ENCODE measurements around the gene GLOD5.

Gene GLOD5

DNA sequence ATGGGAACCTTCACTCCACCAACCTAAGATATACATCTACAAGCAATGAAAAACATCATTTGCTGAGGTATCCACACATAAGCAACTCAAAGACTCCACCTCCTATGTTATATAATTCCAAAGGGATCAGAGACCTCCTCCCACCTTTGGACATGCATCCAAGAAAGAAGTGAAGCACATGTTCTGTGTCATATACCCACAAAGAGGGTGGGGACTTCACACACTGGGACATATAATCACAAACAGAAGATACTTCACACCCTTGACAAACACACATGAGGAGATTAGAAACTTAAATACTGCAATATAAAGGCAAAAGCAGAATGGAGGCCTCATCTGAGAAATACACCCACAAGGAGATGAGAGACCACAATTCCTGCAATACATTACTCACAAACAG, 39.6 kb upstream of the GLOD5 start:
- H2AFZ ChIP-seq (ENCODE audit: low read depth): no peak overlapping the region
- TF ChIP-seq, protein P1, sequence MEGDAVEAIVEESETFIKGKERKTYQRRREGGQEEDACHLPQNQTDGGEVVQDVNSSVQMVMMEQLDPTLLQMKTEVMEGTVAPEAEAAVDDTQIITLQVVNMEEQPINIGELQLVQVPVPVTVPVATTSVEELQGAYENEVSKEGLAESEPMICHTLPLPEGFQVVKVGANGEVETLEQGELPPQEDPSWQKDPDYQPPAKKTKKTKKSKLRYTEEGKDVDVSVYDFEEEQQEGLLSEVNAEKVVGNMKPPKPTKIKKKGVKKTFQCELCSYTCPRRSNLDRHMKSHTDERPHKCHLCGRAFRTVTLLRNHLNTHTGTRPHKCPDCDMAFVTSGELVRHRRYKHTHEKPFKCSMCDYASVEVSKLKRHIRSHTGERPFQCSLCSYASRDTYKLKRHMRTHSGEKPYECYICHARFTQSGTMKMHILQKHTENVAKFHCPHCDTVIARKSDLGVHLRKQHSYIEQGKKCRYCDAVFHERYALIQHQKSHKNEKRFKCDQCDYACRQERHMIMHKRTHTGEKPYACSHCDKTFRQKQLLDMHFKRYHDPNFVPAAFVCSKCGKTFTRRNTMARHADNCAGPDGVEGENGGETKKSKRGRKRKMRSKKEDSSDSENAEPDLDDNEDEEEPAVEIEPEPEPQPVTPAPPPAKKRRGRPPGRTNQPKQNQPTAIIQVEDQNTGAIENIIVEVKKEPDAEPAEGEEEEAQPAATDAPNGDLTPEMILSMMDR (conservative IDR thresholded peaks at IDR 0.05; ENCODE audit: low read depth, low read length): no peak
- no peaks in the 10 kb centered on the region for H3K79me2 ChIP-seq (ENCODE audit: insufficient read depth, low read depth)
- no peak overlapping the region for H3K9ac ChIP-seq
- H3K27me3 ChIP-seq (ENCODE audit: insufficient read depth, low read depth): no peaks in the 10 kb centered on the region
- H3K4me2 ChIP-seq: no peak overlapping the region
- no peaks in the 10 kb centered on the region for H3K36me3 ChIP-seq (ENCODE audit: insufficient read depth)
- no peaks in the 10 kb centered on the region for H4K20me1 ChIP-seq (ENCODE audit: insufficient read depth)
- no peak overlapping the region for H3K27ac ChIP-seq
- no peak overlapping the region for H3K4me3 ChIP-seq (IDR thresholded peaks at IDR 0.05; ENCODE audit: insufficient read depth, low read depth, low read length)
- no peaks in the 10 kb centered on the region for H3K4me1 ChIP-seq (ENCODE audit: low read depth, poor library complexity, severe bottlenecking)

DNA sequence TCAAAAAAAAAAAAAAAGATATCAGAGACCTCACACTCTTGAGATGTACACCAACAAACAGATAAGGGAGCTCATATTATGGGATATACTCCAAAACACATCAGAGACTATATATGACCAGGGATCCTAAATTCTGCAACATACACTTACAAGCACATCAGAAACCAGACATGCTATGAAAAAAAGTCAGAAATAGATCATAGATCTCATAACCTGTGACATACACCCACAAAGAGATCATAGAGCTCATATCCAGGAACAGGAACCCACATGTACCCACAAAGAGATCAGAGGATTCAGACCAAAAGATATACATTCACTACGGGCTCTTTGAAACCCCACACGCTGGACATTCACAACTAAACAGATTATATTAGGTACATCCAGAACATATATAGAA, 35.0 kb upstream of the GLOD5 start:
- Histone ChIP-seq H3K4me2 (no peak overlapping the region), H3K4me1 (ENCODE audit: low read depth, poor library complexity, severe bottlenecking) (no peaks in the 10 kb centered on the region), H4K20me1 (ENCODE audit: insufficient read depth) (no peaks in the 10 kb centered on the region), H3K79me2 (ENCODE audit: insufficient read depth, low read depth) (no peaks in the 10 kb centered on the region), H3K27me3 (ENCODE audit: insufficient read depth, low read depth) (no peaks in the 10 kb centered on the region), H2AFZ (ENCODE audit: low read depth) (no peak overlapping the region), H3K27ac (no peak overlapping the region), H3K9ac (no peak overlapping the region), H3K36me3 (ENCODE audit: insufficient read depth) (no peaks in the 10 kb centered on the region), H3K4me3 (IDR thresholded peaks at IDR 0.05; ENCODE audit: insufficient read depth, low read depth, low read length) (no peak overlapping the region)
- TF ChIP-seq, protein P1 (conservative IDR thresholded peaks at IDR 0.05; ENCODE audit: low read depth, low read length): no peak

DNA sequence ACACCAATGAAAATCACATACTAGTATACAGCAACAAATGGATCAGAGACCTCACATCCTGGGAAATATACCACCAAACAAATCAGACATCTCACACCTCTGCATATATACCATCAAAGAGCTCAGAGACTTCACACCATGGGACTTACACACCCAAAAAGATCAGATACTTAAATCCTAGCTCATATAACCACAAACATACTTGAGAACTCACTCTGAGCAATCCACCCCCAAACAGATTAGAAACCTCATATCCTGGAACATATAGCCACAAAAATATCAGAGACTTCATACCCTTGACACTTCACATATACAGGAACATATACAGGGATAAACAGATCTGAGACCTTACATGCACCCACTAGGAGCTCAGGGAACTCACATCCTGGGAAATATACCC, 32.9 kb upstream of the GLOD5 start:
- Histone ChIP-seq H3K27me3 (ENCODE audit: insufficient read depth, low read depth) (no peaks in the 10 kb centered on the region), H3K36me3 (ENCODE audit: insufficient read depth) (no peaks in the 10 kb centered on the region), H3K4me3 (IDR thresholded peaks at IDR 0.05; ENCODE audit: insufficient read depth, low read depth, low read length) (no peak overlapping the region), H3K27ac (no peak overlapping the region), H3K79me2 (ENCODE audit: insufficient read depth, low read depth) (no peaks in the 10 kb centered on the region), H2AFZ (ENCODE audit: low read depth) (no peak overlapping the region), H4K20me1 (ENCODE audit: insufficient read depth) (no peaks in the 10 kb centered on the region), H3K9ac (no peak overlapping the region), H3K4me2 (no peak overlapping the region), H3K4me1 (ENCODE audit: low read depth, poor library complexity, severe bottlenecking) (no peaks in the 10 kb centered on the region)
- TF ChIP-seq, protein P1 (conservative IDR thresholded peaks at IDR 0.05; ENCODE audit: low read depth, low read length): no peak

DNA sequence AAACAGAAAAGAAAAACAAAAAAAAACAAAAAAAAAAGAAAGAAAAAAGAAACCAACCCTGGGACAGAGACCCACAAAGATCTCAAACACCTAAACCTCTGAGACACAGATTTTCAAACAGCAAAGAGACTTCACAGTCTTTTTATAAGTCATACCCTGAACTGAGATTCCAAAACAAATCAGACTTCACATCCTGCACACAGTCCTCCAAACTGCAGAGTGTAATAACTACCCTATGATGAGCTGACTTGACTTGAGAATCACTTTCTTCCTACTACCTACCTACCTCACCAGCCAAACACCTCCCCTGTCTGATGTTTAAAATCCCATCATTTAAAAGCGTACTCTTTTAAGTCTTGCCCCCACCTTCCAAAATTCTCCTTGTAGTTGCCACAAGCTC, 25.2 kb upstream of the GLOD5 start:
- Histone ChIP-seq H2AFZ (ENCODE audit: low read depth) (peak overlapping the region; percentile 85), H3K79me2 (ENCODE audit: insufficient read depth, low read depth) (no peaks in the 10 kb centered on the region), H3K4me2 (peak overlapping the region; percentile 53; the same call in 1 of the 2 replicates), H3K4me3 (IDR thresholded peaks at IDR 0.05; ENCODE audit: insufficient read depth, low read depth, low read length) (no peak overlapping the region), H3K27me3 (ENCODE audit: insufficient read depth, low read depth) (no peaks in the 10 kb centered on the region), H3K4me1 (ENCODE audit: low read depth, poor library complexity, severe bottlenecking) (no peaks in the 10 kb centered on the region), H3K36me3 (ENCODE audit: insufficient read depth) (no peaks in the 10 kb centered on the region), H3K9ac (no peak overlapping the region), H3K27ac (no peak overlapping the region), H4K20me1 (ENCODE audit: insufficient read depth) (no peaks in the 10 kb centered on the region)
- TF ChIP-seq, protein P1 (conservative IDR thresholded peaks at IDR 0.05; ENCODE audit: low read depth, low read length): no peak

DNA sequence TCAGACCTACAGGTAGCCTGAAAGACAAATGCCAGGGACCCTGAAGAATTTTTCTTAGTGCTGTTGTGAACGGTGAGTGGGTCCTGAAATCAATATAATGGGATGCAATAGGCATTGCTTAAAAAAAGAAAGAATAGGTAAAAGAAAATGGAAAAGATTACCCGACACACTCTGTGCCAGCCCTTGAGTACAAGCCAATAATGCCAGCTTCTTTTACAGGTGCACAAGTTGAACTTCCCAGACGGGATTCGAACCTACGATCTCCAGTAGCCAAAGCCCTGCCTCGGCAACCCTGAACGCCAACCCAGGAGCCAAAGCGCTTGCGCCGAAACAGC, 24.7 kb upstream of the GLOD5 start:
- no peaks in the 10 kb centered on the region for H3K27me3 ChIP-seq (ENCODE audit: insufficient read depth, low read depth)
- H3K9ac ChIP-seq: no peak overlapping the region
- H3K27ac ChIP-seq: no peak overlapping the region
- no peaks in the 10 kb centered on the region for H3K36me3 ChIP-seq (ENCODE audit: insufficient read depth)
- TF ChIP-seq, protein P1 (conservative IDR thresholded peaks at IDR 0.05; ENCODE audit: low read depth, low read length): no peak
- no peaks in the 10 kb centered on the region for H4K20me1 ChIP-seq (ENCODE audit: insufficient read depth)
- no peaks in the 10 kb centered on the region for H3K79me2 ChIP-seq (ENCODE audit: insufficient read depth, low read depth)
- H3K4me2 ChIP-seq: peak overlapping the region; percentile 53; the same call in 1 of the 2 replicates
- no peak overlapping the region for H3K4me3 ChIP-seq (IDR thresholded peaks at IDR 0.05; ENCODE audit: insufficient read depth, low read depth, low read length)
- H2AFZ ChIP-seq (ENCODE audit: low read depth): peak overlapping the region; percentile 85
- H3K4me1 ChIP-seq (ENCODE audit: low read depth, poor library complexity, severe bottlenecking): no peaks in the 10 kb centered on the region
